ENCODE measurements around the gene PLA2G1B. TPM values are rescaled to one million over a fixed set of nuclear protein-coding genes. Genes with fewer than 3 reads are reported as not detected.

The PLA2G1B gene
- total RNA-seq: not detected

DNA sequence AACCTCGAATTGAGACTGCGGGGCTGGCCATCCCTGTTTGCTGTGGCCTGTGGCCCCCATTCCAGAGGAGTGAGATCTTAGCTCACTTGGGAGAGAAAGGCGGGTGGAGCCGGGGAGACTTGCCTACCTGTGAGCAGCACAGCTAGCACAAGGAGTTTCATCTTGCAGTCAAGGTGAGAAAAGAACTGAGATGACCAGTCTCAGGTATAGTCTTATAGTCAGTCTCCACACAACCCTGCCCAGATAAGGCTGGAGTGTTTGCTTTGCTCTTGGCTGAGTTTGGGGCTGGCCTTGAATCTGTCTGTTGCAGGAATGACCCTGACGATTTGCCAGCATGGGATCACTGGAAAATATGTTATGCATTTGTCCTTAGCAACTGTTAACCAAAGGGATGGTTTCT is at the start of gene PLA2G1B:
TSS of gene PLA2G1B (minus strand) at position 187 of the 400 bp plus-strand sequence. CDS start at position 161, 26 bp downstream.
- TF ChIP-seq POLR2A (IDR thresholded peaks at IDR 0.05) (no peak), EP300 (IDR thresholded peaks at IDR 0.05; ENCODE audit: low read depth) (no peak), POLR2AphosphoS5 (IDR thresholded peaks at IDR 0.05) (no peak), CTCF (IDR thresholded peaks at IDR 0.05) (no peak)
- no peaks in the 10 kb centered on the region for H3K9me3 ChIP-seq
- peaks cover 0 to 5% (median under 1%) of the 10 kb centered on the region in 4 donors for H3K4me1 ChIP-seq
- no peak within 1 kb of the TSS for H3K27ac ChIP-seq
- intact Hi-C loops (cut with DNase I; ENCODE audit: low total_unique reads) (no loop called here), in situ Hi-C loops (cut with MboI; ENCODE audit: low pct_ligation_motif_present in 1 of 4, low pct_unique_long_range_greater_than_20kb in 1 of 4, low sequenced_read_pairs in 3 of 4) (loop anchor here in 1 of 4 donors (10.0 kb wide), 1 partner anchor 107 kb away; the partner anchor contains the start of gene COX6A1)
- 67 to 76% methylated on average over 3 to 5 of the region's 5 CpGs for WGBS, 2 donors (ENCODE audit: low coverage in 1 of 2)
- DNase-seq: no peak
- no peak within 1 kb of the TSS for H3K4me3 ChIP-seq
- H3K36me3 ChIP-seq: no peaks in the 10 kb centered on the region
- no peaks in the 10 kb centered on the region for H3K27me3 ChIP-seq

DNA sequence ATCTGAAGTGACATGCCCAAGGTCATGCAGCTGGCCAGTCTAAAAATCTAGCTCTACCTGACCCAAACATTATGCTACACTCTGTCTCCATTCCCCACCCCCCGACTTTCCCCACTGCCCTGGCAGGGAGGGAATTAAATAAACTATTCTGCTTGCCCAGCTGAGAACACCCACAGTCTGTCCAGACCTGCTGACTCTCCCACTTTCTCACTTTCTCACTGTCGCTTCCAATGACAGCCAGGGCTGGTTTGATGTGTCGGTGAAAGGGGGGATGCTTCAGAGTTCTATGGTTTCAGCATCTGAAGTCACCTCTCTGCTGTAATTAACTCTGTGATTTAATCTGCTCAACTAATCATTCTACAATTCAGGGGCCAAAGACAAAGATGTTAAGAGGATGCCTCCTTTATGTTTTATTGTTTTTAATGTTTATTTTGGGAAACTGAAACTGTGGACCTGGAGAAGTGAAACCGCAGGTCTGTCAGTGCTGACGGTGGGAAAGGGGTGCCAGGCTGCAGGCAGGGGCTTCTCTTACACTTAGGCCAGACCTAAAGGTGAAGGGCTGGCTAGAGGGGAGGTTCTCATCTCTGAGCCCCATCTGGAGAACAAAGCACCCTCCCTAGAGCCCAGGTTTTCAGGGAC is 49.5 kb upstream of the PLA2G1B start:
- Histone ChIP-seq H3K27ac (no peak overlapping the region), H3K4me3 (no peak overlapping the region), H3K4me1 (no peaks in the 10 kb centered on the region), H3K36me3 (no peaks in the 10 kb centered on the region), H3K27me3 (peaks cover 47% of the 10 kb centered on the region), H3K9me3 (no peaks in the 10 kb centered on the region)
- 35 to 43% methylated on average over 3 to 5 of the region's 5 CpGs for WGBS, 2 donors (ENCODE audit: low coverage in 1 of 2)
- intact Hi-C loops (cut with DNase I; ENCODE audit: low total_unique reads): no loop called here
- in situ Hi-C loops (cut with MboI; ENCODE audit: low pct_ligation_motif_present in 1 of 4, low pct_unique_long_range_greater_than_20kb in 1 of 4, low sequenced_read_pairs in 3 of 4): no loop called here
- DNase-seq: no peak
- TF ChIP-seq POLR2A (IDR thresholded peaks at IDR 0.05) (no peak), CTCF (IDR thresholded peaks at IDR 0.05) (no peak), POLR2AphosphoS5 (IDR thresholded peaks at IDR 0.05) (no peak), EP300 (IDR thresholded peaks at IDR 0.05; ENCODE audit: low read depth) (no peak)

DNA sequence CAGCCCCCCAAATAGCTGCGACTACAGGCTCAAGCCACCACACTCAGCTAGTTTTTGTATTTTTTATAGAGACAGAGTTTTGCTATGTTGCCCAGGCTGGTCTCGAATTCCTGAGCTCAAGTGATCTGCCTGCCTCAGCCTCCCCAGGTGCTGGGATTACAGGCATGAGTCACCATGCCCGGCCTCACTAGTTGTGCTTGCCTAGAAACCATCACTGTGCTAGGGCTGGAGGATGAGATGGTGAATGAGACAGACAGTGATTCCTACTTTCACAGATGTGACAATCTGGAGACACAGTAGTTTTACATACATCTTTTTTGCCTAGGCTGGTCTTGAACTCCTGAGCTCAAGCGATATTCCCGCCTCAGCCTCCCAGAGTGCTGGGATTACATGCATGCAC is 48.8 kb upstream of the PLA2G1B start:
- in situ Hi-C loops (cut with MboI; ENCODE audit: low pct_ligation_motif_present in 1 of 4, low pct_unique_long_range_greater_than_20kb in 1 of 4, low sequenced_read_pairs in 3 of 4) (no loop called here), intact Hi-C loops (cut with DNase I; ENCODE audit: low total_unique reads) (no loop called here)
- Histone ChIP-seq H3K4me1 (no peaks in the 10 kb centered on the region), H3K27ac (no peak overlapping the region), H3K27me3 (peaks cover 47% of the 10 kb centered on the region), H3K36me3 (no peaks in the 10 kb centered on the region), H3K4me3 (no peak overlapping the region), H3K9me3 (no peaks in the 10 kb centered on the region)
- no peak for DNase-seq
- TF ChIP-seq POLR2AphosphoS5 (IDR thresholded peaks at IDR 0.05) (no peak), CTCF (IDR thresholded peaks at IDR 0.05) (no peak), POLR2A (IDR thresholded peaks at IDR 0.05) (no peak), EP300 (IDR thresholded peaks at IDR 0.05; ENCODE audit: low read depth) (no peak)
- 83% methylated on average over 5 of the region's 5 CpGs; no CpG with 5 or more reads in 1 of the 2 donors for WGBS, 2 donors (ENCODE audit: low coverage in 1 of 2)

DNA sequence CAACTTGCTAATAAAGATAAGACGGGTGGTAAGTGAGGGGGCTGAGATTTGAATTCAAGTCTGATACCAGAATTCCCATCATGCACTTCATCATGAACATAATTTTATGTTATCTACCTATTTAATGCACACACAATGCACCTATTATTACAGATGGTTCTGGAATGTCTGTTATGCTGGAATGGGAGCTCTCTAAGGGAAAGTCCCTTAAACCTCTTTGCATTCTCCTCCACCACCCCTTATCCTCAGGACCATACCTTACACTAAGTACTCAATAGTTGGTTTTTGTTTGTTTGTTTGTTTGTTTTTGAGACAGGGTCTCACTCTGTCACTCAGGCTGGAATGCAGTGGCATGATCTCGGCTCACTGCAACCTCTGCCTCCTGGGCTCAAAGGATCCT is 48.4 kb upstream of the PLA2G1B start:
- TF ChIP-seq POLR2A (IDR thresholded peaks at IDR 0.05) (no peak), CTCF (IDR thresholded peaks at IDR 0.05) (no peak), POLR2AphosphoS5 (IDR thresholded peaks at IDR 0.05) (no peak), EP300 (IDR thresholded peaks at IDR 0.05; ENCODE audit: low read depth) (no peak)
- Histone ChIP-seq H3K36me3 (no peaks in the 10 kb centered on the region), H3K9me3 (no peaks in the 10 kb centered on the region), H3K27me3 (peaks cover 47% of the 10 kb centered on the region), H3K4me3 (no peak overlapping the region), H3K27ac (no peak overlapping the region), H3K4me1 (no peaks in the 10 kb centered on the region)
- DNase-seq: no peak
- intact Hi-C loops (cut with DNase I; ENCODE audit: low total_unique reads): no loop called here
- in situ Hi-C loops (cut with MboI; ENCODE audit: low pct_ligation_motif_present in 1 of 4, low pct_unique_long_range_greater_than_20kb in 1 of 4, low sequenced_read_pairs in 3 of 4): no loop called here
- 0 to 69% methylated on average over 1 to 2 of the region's 2 CpGs for WGBS, 2 donors (ENCODE audit: low coverage in 1 of 2)

Measured in transverse colon (tissue), 4 donors.